KG1 (cell line): Measurements from ENCODE around the gene DNAH9.

Experiments used
- DNase-seq: peaks from one replicate; lab custom pipeline; 2025; lab: John Stamatoyannopoulos, UW

The DNAH9 gene

DNA sequence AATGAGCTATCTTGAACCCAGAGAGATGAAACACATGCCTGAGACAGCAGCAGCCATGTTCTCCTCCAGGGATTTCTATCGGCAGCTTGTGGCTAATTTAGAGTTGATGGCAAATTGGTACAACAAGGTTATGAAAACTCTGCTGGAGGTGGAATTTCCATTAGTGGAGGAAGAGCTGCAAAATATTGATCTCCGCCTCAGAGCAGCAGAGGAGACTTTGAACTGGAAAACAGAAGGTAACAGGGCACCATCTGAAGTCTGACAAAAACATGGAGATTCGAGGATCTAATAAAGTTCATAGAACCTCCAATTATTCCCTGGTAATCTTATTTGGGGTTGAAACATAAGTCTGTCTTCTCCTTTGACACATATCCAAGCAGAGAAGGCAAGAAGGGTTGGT is 52.8 kb downstream of the DNAH9 start:
- no peak for DNase-seq

- no peak for DNase-seq
Measured at GRCh38 chr17:11668618-11669017, 70.3 kb downstream of the DNAH9 start.

DNA sequence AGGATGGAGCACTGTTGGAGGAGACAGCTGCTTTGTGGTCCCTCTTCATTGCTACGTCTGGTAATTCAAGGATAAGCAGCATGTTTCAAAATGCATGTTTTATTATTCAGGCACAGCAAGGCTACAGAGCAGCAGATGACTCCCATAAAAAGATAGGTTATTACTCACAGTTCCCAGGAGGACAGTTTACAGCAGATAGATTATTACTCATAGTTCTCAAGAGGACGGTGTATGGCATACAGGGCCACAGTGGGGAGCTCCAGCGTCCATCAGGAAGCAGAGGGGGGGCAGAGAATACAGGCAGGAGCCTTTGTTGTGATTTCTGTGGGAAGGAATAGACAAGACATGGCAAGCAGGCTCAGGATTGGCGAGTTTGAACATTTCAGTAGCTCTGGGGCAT is 72.9 kb downstream of the DNAH9 start:
- DNase-seq: no peak

GRCh38 chr17:11682646-11683045 is 84.4 kb downstream of the DNAH9 start:
- DNase-seq: no peak

GRCh38 chr17:11690681-11691080 is 92.4 kb downstream of the DNAH9 start:
- no peak for DNase-seq

- no peak for DNase-seq
Measured at GRCh38 chr17:11692688-11693087, 94.4 kb downstream of the DNAH9 start.

DNA sequence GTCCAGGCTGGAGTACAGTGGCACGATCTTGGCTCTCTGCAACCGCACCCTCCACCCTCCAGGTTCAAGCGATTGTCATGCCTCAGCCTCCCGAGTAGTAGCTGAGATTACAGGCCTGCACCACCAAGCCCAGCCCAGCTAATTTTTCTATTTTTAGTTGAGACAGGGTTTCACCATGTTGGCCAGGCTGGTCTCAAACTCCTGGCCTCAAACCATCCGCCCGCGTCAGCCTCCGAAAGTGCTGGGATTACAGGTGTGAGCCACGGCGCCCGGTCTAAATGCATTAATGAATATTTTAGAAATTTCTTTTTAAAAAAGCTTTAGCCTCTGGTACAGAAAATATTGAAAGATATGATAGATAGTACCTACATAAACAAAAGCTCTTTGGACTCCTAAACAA is 95.0 kb downstream of the DNAH9 start:
- no peak for DNase-seq

DNA sequence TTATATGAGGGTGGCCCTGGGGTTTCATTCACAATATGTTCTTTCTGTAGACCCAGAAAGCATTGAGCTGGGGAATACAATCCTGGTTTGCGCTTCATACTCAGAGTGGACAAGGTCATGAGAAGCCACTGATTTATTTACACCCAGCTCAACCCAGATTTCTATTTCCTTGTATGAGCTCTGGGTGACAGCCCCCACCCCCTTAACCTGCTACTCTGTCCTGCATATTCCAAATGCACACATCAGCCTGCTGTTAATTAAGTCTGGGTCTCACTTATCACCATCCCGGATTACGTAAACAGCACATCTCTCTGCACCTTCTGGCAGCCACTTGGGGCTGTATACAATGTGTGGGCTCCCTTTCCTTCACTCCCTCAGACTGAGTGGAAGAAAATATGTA is 102.4 kb downstream of the DNAH9 start:
- DNase-seq: no peak

- no peak for DNase-seq
Measured at GRCh38 chr17:11701911-11702310, 103.6 kb downstream of the DNAH9 start.

GRCh38 chr17:11704041-11704440 is 105.8 kb downstream of the DNAH9 start:
- no peak for DNase-seq

DNA sequence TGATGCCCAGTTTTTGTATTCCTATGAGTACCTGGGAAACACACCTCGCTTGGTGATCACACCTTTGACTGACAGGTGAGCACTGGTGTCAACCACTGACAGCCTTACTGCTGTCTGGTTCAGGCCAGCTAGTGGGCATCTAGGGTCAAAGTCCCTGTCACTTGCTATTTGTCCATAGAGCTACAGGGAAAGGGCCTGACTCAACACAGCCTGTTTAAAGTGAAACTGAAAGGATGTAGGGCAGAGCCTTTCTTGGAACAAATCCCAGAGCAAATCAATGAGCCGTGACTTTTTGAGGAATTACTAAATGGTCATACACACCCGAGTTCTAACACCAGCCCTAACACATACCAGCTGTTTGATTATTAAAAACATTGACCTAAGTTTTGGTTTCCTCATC is 106.8 kb downstream of the DNAH9 start:
- DNase-seq: no peak

DNA sequence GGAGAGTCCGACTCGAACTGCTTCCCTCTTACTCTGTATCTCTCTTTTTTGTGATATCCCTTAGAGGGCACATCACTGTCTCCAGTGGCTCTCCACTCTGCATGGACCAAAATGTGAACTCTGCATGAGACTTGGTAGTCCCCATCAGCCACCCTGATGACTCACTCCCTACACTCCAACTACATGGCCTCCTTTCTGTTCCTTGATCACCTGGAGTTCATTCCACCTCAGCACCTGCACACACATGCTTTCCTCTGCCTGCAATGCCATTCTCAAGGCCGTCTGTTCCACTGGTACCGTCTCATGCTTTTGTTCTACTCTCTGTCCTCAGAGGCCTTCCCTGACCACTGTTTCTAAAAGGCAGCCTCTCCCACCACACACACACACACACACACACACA is 109.3 kb downstream of the DNAH9 start:
- no peak for DNase-seq

DNA sequence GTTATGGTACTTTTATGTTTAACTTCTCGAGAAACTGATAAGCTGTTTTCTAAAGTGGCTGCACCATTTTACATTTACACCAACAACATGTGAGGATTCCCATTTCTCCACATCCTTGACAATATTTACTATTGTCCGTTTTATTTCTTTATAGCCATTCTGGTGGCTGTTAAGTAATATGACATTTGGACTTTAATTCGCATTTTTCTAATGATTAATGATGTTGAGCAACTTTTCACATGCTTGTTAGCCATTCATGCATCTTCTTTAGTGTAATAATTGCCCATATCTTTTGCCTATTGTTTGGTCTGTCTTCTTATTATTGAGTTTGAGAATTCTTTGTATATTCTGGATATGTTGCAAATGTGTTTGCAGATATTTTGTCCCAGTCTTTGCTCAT is 114.2 kb downstream of the DNAH9 start:
- no peak for DNase-seq

GRCh38 chr17:11719203-11719602 is 120.9 kb downstream of the DNAH9 start:
- DNase-seq: no peak

GRCh38 chr17:11719856-11720255 is 121.6 kb downstream of the DNAH9 start:
- no peak for DNase-seq

DNA sequence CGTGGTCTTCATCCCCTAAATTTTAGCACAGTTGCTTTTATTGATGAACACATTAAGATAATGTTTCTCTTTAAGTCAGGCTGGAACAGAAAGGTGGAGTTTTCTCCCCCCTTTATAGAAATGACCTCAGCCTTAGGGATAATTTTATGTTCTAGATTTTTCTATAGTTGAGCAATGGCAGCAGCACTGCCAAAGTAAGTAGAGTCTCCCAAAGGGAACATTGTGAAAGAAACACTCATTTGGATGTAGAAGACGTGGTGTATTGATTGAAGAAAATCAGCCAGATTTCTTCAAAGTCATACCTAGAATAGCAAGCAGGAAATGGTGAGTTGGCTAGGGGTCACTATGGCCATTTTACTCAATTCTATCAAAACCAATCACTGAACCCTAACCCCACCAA is 122.5 kb downstream of the DNAH9 start:
- DNase-seq: no peak

- DNase-seq: no peak
Measured at GRCh38 chr17:11730747-11731146, 132.5 kb downstream of the DNAH9 start.

DNA sequence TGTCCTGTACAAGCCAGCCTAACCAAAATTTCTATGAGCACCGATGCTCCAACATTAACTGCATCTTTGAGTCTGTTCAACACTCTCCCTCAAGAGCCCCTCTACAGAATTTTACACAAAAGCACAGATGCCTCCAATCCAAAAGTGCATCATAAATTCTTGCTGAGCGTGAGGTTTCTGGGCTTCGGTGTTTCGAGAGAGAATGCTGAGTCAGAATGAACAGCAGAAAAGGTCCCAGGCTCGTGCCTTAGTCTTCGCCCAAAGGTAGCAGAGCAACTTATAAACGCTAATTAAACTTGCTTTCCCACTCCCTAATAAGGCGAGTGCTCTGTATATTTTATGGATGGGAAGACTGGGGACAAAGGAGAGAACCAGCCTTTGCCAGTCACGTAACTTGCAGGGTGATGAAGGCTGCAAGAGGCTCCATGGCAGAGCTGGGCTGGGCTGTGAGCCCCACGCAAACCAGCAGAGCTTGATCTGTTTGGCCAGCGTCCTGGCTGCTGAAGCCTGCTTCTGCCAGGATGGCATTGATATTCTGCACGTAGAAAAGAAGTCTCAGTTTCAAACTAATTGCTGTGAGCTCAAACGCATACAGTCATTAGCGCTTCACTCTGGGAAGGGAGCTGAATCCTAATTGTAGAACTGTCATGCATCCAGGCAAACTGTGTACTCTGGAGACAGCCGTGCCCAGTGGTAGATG is 138.5 kb downstream of the DNAH9 start:
- DNase-seq: no peak

GRCh38 chr17:11737313-11737679 is 139.0 kb downstream of the DNAH9 start:
- DNase-seq: no peak

DNA sequence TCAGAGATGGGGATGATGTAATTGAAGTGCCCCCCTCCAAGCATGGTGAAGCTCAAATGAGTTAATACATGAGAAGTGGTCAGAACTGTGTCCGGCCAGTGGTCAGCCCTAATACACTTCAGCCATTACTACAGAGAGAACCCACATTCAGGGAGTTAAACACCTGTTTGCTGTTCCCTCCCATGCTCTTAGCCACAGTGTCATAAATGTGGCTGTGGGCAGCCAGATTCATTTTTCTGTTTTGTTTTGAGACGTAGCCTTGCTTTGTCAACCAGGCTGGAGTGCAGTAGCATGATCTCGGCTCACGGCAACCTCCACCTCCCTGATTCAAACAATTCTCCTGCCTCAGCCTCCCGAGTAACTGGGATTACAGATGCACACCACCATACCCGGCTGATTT is 139.9 kb downstream of the DNAH9 start:
- DNase-seq: no peak

DNA sequence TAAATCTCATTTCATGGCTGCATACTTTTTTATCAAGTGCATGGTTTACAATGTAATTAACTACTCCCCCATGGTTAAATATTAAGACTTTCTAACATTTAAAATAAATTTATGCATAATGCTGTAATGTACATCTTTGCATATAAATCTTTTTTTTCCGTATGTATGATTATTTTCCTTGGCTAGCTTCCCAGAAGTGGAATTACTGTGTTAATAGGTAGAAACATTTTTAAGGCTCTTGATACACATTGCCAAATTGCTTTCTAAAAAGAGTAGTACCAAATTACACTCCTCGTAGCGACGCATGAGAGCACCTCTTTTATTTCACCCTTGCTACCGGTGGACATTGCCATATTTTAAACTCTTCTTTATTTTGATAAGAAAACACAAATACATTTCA is 141.1 kb downstream of the DNAH9 start:
- DNase-seq: no peak

DNA sequence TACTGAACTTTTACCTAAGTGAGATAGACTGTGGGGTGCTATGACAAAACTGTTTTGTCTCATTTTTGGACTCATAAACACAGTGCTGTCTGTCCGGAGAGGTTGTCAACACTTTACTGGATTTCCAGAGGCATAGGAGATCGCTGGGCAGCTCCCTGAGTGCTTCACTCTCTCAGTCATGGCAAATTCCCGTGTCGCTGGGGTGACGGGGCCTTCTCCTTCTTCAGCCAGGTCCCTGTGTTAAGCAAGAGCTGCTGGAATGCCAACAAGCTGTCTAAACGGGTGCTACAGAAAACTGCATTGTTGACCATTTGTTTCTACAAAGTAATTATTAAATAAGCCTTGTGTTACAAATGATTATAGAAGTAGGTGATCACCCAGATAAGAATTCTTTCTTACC is 141.6 kb downstream of the DNAH9 start:
- no peak for DNase-seq

DNA sequence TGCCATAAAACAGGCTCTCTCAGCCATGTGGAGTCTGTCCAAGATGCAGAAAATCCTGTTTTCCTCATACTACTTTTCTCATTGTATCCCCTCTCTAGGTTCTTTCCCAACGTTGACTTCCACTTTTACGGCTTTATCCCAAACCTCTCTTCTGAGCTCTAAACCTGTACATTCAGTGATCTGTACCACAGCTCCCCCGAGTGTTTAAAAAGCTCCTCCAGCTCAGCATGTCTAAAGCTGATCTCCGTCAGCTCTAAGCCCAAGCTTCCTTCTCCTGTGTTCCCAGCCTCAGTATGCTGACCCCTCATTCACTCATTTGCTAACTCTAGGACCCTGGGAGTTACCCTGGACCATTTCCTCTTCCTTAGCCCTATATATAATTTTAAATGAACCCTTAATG is 144.6 kb downstream of the DNAH9 start:
- no peak for DNase-seq

DNA sequence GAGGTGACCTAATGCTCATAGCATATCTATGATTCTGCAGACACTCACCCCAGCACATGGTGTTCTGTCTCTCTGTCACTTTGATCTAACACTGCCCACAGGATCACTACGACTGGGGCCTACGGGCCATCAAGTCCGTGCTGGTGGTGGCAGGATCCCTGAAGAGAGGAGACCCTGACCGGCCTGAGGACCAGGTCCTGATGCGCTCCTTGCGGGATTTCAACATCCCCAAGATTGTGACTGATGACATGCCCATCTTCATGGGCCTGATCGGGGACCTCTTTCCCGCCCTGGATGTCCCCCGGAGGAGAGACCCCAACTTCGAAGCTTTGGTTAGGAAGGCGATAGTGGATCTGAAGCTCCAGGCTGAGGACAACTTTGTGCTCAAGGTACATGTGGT is 146.4 kb downstream of the DNAH9 start:
- DNase-seq: no peak

DNA sequence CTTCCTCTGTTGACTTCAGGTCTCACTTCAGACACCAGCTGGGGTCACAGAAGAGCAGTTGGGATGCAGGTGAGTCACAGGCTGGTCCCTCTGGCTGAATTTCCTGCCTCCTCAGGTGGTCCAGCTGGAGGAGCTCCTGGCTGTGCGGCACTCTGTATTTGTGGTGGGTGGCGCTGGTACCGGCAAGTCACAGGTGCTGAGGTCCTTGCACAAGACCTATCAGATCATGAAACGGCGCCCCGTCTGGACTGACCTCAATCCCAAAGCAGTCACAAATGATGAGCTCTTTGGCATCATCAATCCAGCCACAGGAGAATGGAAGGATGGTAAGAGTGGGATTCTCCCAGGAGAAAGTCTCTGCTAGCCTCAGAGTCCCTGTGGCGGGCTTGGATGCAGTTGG is 149.2 kb downstream of the DNAH9 start:
- no peak for DNase-seq
